Thyroid gland (tissue), 4 donors: ENCODE data around the gene OSBPL5. TPM values are rescaled to one million over a fixed set of nuclear protein-coding genes. Genes with fewer than 3 reads are reported as not detected.

Source experiments
- DNase-seq, 2 donors: peaks; one replicate each; pipeline ENCODE4 v3.0.0-alpha.2; 2019
- H3K27ac ChIP-seq, 3 donors: fragments of 200-600 bp; sonication (generic); 1 replicate in 2 of 3; 2 replicates in 1 of 3; pipeline ENCODE4 v1.5.1; 2016 to 2019; ENCODE audit warnings: mild to moderate bottlenecking in 1 of 3, moderate library complexity in 1 of 3
- H3K27me3 ChIP-seq: fragments of 200-600 bp; sonication (generic); one replicate; pipeline ENCODE4 v1.5.1; 2019
- H3K36me3 ChIP-seq, 2 donors: fragments of 200-600 bp; sonication (generic); one replicate each; pipeline ENCODE4 v1.5.1; 2016 to 2019
- H3K4me1 ChIP-seq, 2 donors: fragments of 200-600 bp; sonication (generic); one replicate each; pipeline ENCODE4 v1.5.1; 2017 to 2019
- H3K4me3 ChIP-seq, 3 donors: fragments of 200-600 bp; sonication (generic); replicated peaks in 1 of 3; 1 replicate in 2 of 3; 2 replicates in 1 of 3; pipeline ENCODE4 v1.5.1; 2016; ENCODE audit warnings: mild to moderate bottlenecking in 1 of 3
- H3K9me3 ChIP-seq: fragments of 200-600 bp; sonication (generic); one replicate; pipeline ENCODE4 v1.5.1; 2017
- CTCF ChIP-seq, 6 experiments: fragments of 200-600 bp in 3 of 6; fragments of 450-650 bp in 3 of 6; sonication (generic) in 3 of 6; IDR thresholded peaks; one replicate each; pipeline ENCODE4 v1.5.1; 2016 to 2019; ENCODE audit warnings: antibody characterized with exemption in 6 of 6, mild to moderate bottlenecking in 2 of 6, inconsistent platforms in 1 of 6, moderate library complexity in 1 of 6
- POLR2A ChIP-seq, 2 donors: fragments of 450-650 bp; IDR thresholded peaks; one replicate each; pipeline ENCODE4 v1.6.1; 2017; ENCODE audit warnings: antibody characterized with exemption in 2 of 2, mild to moderate bottlenecking in 2 of 2, moderate library complexity in 1 of 2
- WGBS, 2 donors: methylation state at CpG; one replicate each; pipeline ENCODE4 v1.1.5; 2017; 5-methylcytosine and 5-hydroxymethylcytosine counted together
- intact Hi-C: fragments of 100-400 bp; cut with DNase I; formaldehyde crosslinking; loops from one replicate; pipeline ENCODE4 v1.15.1; 2023
- total RNA-seq, 4 donors: library from RNA; depleted of rRNA; stranded (reverse); fragments of >200 nt; gene quantifications; one replicate each; pipeline ENCODE4 v1.2.3, GENCODE V29; 2016

The OSBPL5 gene
- total RNA-seq, 4 donors from 2014 or later, result 24.2 to 46.7 (median 34.4) TPM

DNA sequence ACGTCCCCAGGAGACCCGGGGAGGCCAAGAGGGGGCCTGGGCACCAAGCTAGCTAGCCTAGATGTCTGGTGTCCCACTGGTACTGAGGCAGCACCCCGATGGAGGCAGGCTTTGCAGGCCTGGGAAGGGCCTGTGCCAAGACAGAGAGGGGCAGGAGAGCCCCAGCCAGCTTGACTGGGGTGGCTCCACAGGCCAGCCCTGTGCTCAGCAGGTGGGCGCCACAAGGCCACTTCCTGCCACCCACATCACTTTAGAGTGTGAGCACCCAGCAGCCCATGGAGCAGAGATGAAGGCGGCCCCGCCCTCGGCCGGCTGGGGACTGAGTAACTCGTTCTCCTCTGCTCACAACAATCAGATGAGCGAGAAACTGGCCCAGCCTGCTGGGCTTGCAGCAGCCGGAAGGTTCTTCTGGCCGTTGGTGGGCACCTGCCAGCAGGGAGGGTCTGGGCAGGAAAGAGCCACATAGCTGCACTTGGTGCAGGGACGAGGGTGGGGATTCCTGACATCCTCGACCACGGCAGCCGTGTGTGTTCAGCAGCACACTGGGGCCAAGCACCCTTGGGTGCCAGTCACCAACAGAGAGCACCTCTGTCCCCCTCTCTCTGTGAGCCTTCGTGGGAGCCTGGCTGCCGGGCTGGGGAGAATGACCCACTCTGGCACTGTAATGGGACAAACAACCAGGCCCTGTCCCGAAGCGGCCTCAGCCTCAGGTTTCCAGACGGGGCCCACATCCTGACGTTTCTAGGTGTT lies 7.6 kb downstream of the OSBPL5 start:
- H3K9me3 ChIP-seq, result no peaks in the 10 kb centered on the region
- no peak overlapping the region for H3K4me3 ChIP-seq
- H3K36me3 ChIP-seq, result no peaks in the 10 kb centered on the region
- H3K4me1 ChIP-seq, result peaks cover 23 to 66% of the 10 kb centered on the region in 2 donors
- 89 to 91% methylated on average over 12 to 21 of the region's 22 CpGs for WGBS, 2 donors
- H3K27me3 ChIP-seq, result no peaks in the 10 kb centered on the region
- DNase-seq, result no peak
- intact Hi-C loops, result no loop called here
- TF ChIP-seq CTCF (IDR thresholded peaks at IDR 0.05) (no peak), POLR2A (IDR thresholded peaks at IDR 0.05) (no peak)
- no peak overlapping the region for H3K27ac ChIP-seq

DNA sequence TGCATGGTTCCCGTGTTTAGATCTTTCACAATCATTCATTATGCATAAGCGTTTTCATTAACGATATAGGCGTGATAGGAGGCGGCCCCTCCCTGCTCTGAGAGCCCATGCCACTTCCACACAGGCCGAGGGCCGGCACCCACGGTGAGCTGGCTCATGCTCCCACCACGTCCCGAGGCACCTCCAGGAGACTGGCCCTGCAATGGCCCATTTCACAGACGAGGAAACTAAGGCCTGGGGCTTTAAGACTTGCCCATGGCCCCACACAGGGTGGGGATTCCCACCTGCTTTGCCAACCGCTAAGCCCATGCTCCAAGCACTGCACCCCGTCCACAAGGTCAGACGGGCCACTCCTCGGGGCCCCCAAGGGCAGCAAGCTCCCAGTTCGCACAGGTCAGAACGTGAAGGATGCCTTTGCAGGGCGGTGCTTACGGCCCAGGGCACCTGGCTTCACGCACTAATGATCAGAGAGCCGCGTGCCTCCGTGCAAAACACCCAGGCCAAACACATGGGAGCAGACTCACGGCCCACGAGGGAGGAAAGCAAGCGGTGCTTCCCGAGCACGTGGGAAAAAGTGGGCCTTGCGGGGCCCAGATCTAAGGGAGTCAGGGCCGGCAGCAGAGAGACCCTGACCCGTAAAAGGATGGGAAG lies 8.3 kb downstream of the OSBPL5 start:
- H3K27me3 ChIP-seq, result no peaks in the 10 kb centered on the region
- H3K9me3 ChIP-seq, result no peaks in the 10 kb centered on the region
- H3K27ac ChIP-seq, result no peak overlapping the region
- peak; percentile 62 to 66 for DNase-seq
- H3K36me3 ChIP-seq, result no peaks in the 10 kb centered on the region
- peaks cover 23 to 63% of the 10 kb centered on the region in 2 donors for H3K4me1 ChIP-seq
- 41 to 42% methylated on average over 21 to 31 of the region's 31 CpGs for WGBS, 2 donors
- intact Hi-C loops, result no loop called here
- no peak for TF ChIP-seq CTCF (IDR thresholded peaks at IDR 0.05)
- no peak for TF ChIP-seq POLR2A (IDR thresholded peaks at IDR 0.05)
- H3K4me3 ChIP-seq, result no peak overlapping the region

DNA sequence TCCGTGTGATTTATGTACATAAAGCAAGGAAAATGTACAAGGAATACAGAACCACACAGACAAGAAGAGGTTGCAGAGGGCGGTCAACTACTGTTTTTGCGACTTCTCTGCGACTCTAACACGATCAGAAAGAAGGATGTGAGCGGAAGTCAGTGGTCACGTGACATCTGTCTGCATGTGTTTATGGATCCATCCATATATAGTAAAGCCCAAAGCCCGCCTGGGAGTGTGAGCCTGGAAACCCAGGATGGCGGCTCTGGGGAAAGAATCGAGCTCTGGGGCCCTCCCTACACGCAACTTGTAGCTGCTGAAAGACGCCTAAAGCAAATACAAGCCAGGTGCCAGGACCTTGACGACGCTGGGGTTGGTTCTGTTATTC lies 8.8 kb downstream of the OSBPL5 start:
- Histone ChIP-seq H3K4me3 (no peak overlapping the region), H3K4me1 (peaks cover 23 to 58% of the 10 kb centered on the region in 2 donors), H3K9me3 (no peaks in the 10 kb centered on the region), H3K36me3 (no peaks in the 10 kb centered on the region), H3K27me3 (no peaks in the 10 kb centered on the region), H3K27ac (peak overlapping the region in 1 of 3 donors; percentile 47)
- intact Hi-C loops, result no loop called here
- 80 to 82% methylated on average over 14 of the region's 14 CpGs for WGBS, 2 donors
- DNase-seq, result no peak
- TF ChIP-seq CTCF (IDR thresholded peaks at IDR 0.05), result no peak

DNA sequence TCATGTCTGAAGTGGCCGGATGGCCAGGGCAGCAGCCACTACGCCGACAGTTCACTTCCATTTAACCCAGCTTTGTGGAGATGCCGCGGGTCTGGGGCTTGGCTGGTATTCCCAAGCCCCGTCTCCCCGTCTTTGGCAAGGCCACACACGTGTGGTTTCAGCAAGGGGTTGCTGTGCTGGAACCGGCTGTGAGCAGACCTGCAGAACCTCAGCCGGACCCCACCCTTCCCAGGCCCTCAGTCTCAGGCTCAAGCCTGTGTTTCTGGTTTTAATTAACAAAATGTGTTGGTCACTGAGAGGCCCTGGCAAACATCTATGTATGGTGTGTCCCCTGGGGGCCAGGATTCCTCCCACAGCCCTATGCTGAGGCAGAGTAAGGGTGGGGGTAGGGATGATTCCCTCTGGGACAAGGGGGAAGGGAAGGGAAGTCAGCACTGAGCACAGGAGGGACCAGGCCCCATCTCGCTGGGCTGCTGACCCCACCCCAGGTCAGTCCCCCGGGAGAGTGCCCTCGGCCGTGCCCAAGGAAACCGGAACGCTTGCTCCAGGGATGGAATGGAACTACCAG lies 9.3 kb downstream of the OSBPL5 start:
- Histone ChIP-seq H3K9me3 (no peaks in the 10 kb centered on the region), H3K27ac (peak overlapping the region in 2 of 3 donors; percentile 30 to 47), H3K4me1 (peaks cover 21 to 53% of the 10 kb centered on the region in 2 donors), H3K4me3 (no peak overlapping the region), H3K36me3 (no peaks in the 10 kb centered on the region), H3K27me3 (no peaks in the 10 kb centered on the region)
- WGBS, 2 donors, result 79 to 80% methylated on average over 16 of the region's 16 CpGs
- intact Hi-C loops, result no loop called here
- no peak for DNase-seq
- TF ChIP-seq CTCF (IDR thresholded peaks at IDR 0.05) (no peak), POLR2A (IDR thresholded peaks at IDR 0.05) (no peak)

DNA sequence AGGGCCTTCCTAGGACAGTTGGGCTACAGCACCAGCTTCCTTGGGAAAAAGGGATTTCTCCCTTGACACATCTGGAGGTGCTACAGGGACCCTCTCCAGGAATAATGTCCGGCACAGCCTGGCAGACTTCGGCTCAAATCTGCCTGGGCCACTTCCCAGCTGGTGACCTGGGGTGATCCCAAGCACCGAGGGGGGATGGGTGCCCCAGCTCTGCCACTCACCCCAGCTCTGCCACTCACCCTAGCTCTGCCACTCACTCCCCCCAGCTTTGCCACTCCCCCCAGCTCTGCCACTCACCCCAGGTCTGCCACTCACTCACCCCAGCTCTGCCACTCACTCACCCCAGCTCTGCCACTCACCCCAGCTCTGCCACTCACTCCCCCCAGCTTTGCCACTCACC lies 9.9 kb downstream of the OSBPL5 start:
- DNase-seq, result no peak
- H3K27ac ChIP-seq, result peak overlapping the region in 1 of 3 donors; percentile 30
- TF ChIP-seq CTCF (IDR thresholded peaks at IDR 0.05) (no peak), POLR2A (IDR thresholded peaks at IDR 0.05) (no peak)
- H3K9me3 ChIP-seq, result no peaks in the 10 kb centered on the region
- no peaks in the 10 kb centered on the region for H3K36me3 ChIP-seq
- H3K27me3 ChIP-seq, result no peaks in the 10 kb centered on the region
- no peak overlapping the region for H3K4me3 ChIP-seq
- H3K4me1 ChIP-seq, result peaks cover 18 to 52% of the 10 kb centered on the region in 2 donors
- 65 to 69% methylated on average over 3 of the region's 3 CpGs for WGBS, 2 donors
- intact Hi-C loops, result no loop called here
